Parathyroid adenoma (tissue), 2 donors: ENCODE measurements around the gene ABHD15.
"Not testable (repeated sequence)": the region's sequence is repeated elsewhere in the genome, so short reads cannot be mapped to it uniquely, and the experiment has no call there.

Source experiments
- H2AFZ ChIP-seq: fragments of 300-600 bp; sonication (generic); one replicate; pipeline ENCODE4 v1.7.0; 2017; ENCODE audit warnings: antibody characterized with exemption, mild to moderate bottlenecking
- H3K27ac ChIP-seq: fragments of 300-600 bp; sonication (generic); one replicate; pipeline ENCODE4 v1.7.0; 2017
- H3K27me3 ChIP-seq: fragments of 300-600 bp; sonication (generic); one replicate; pipeline ENCODE4 v1.7.0; 2017; ENCODE audit warnings: low read length; ENCODE audit not compliant: control insufficient read depth, insufficient read depth
- H3K36me3 ChIP-seq: fragments of 300-600 bp; sonication (generic); one replicate; pipeline ENCODE4 v1.7.0; 2017; ENCODE audit warnings: low read length; ENCODE audit not compliant: control insufficient read depth, insufficient read depth
- H3K4me1 ChIP-seq: fragments of 300-600 bp; sonication (generic); one replicate; pipeline ENCODE4 v1.7.0; 2017; ENCODE audit warnings: control low read depth
- H3K4me2 ChIP-seq: fragments of 300-600 bp; sonication (generic); one replicate; pipeline ENCODE4 v1.7.0; 2017; ENCODE audit warnings: low read length
- H3K4me3 ChIP-seq: fragments of 300-600 bp; sonication (generic); one replicate; pipeline ENCODE4 v1.7.0; 2017; ENCODE audit warnings: low read depth, low read length
- H3K79me2 ChIP-seq: fragments of 300-600 bp; sonication (generic); one replicate; pipeline ENCODE4 v1.7.0; 2017; ENCODE audit warnings: control low read depth
- H3K9ac ChIP-seq: fragments of 300-600 bp; sonication (generic); one replicate; pipeline ENCODE4 v1.7.0; 2017; ENCODE audit warnings: mild to moderate bottlenecking
- H3K9me3 ChIP-seq: fragments of 300-600 bp; sonication (generic); one replicate; pipeline ENCODE4 v1.7.0; 2017; ENCODE audit warnings: low read length; ENCODE audit not compliant: control insufficient read depth
- CTCF ChIP-seq: fragments of 300-600 bp; sonication (generic); IDR thresholded peaks from one replicate; pipeline ENCODE4 v1.7.0; 2017; ENCODE audit warnings: antibody characterized with exemption, mild to moderate bottlenecking
- donor health status: primary hyperparathyroidism.

Gene ABHD15

GRCh38 chr17:29563816-29564215, 3.0 kb downstream of the ABHD15 start:
- no peak for TF ChIP-seq CTCF
- Histone ChIP-seq H3K27me3 (no peaks in the 10 kb centered on the region), H3K79me2 (no peaks in the 10 kb centered on the region), H3K9ac (no peak overlapping the region), H3K27ac (no peak overlapping the region), H3K4me2 (no peak overlapping the region), H3K4me1 (peaks cover 1% of the 10 kb centered on the region), H3K36me3 (no peaks in the 10 kb centered on the region), H2AFZ (no peak overlapping the region), H3K9me3 (no peaks in the 10 kb centered on the region), H3K4me3 (no peak overlapping the region)

GRCh38 chr17:29562615-29563014, 4.2 kb downstream of the ABHD15 start:
- H3K4me1 ChIP-seq: no peaks in the 10 kb centered on the region
- H3K27me3 ChIP-seq: no peaks in the 10 kb centered on the region
- no peak overlapping the region for H3K27ac ChIP-seq
- H3K4me3 ChIP-seq: no peak overlapping the region
- no peak for TF ChIP-seq CTCF
- H3K9ac ChIP-seq: no peak overlapping the region
- H3K9me3 ChIP-seq: no peaks in the 10 kb centered on the region
- H3K36me3 ChIP-seq: no peaks in the 10 kb centered on the region
- H3K4me2 ChIP-seq: no peak overlapping the region
- H3K79me2 ChIP-seq: no peaks in the 10 kb centered on the region
- H2AFZ ChIP-seq: no peak overlapping the region

GRCh38 chr17:29561554-29562517, 5.0 kb downstream of the ABHD15 start:
- Histone ChIP-seq H3K27ac (no peak overlapping the region), H3K4me1 (no peaks in the 10 kb centered on the region), H3K36me3 (no peaks in the 10 kb centered on the region), H3K4me3 (no peak overlapping the region), H3K27me3 (no peaks in the 10 kb centered on the region), H3K9me3 (no peaks in the 10 kb centered on the region), H2AFZ (no peak overlapping the region), H3K4me2 (no peak overlapping the region), H3K79me2 (no peaks in the 10 kb centered on the region), H3K9ac (no peak overlapping the region)
- no peak for TF ChIP-seq CTCF

GRCh38 chr17:29560316-29560715, 6.5 kb downstream of the ABHD15 start:
- no peaks in the 10 kb centered on the region for H3K4me1 ChIP-seq
- no peak overlapping the region for H3K9ac ChIP-seq
- no peak overlapping the region for H3K4me2 ChIP-seq
- no peaks in the 10 kb centered on the region for H3K27me3 ChIP-seq
- H3K4me3 ChIP-seq: no peak overlapping the region
- no peak overlapping the region for H2AFZ ChIP-seq
- H3K36me3 ChIP-seq: no peaks in the 10 kb centered on the region
- TF ChIP-seq CTCF: no peak
- no peaks in the 10 kb centered on the region for H3K79me2 ChIP-seq
- H3K9me3 ChIP-seq: no peaks in the 10 kb centered on the region
- no peak overlapping the region for H3K27ac ChIP-seq

- no peak overlapping the region for H3K27ac ChIP-seq
Observed at GRCh38 chr17:29559640-29560039, 7.2 kb downstream of the ABHD15 start.

GRCh38 chr17:29558139-29558538, 8.7 kb downstream of the ABHD15 start:
- not testable (repeated sequence) for H3K9ac ChIP-seq, H3K79me2 ChIP-seq, H2AFZ ChIP-seq, H3K4me3 ChIP-seq, H3K27me3 ChIP-seq, H3K4me2 ChIP-seq, H3K36me3 ChIP-seq, H3K4me1 ChIP-seq, H3K9me3 ChIP-seq, H3K27ac ChIP-seq

More at GRCh38 chr17:29559640-29560039, 7.2 kb downstream of the ABHD15 start:
- Histone ChIP-seq H3K9me3 (no peaks in the 10 kb centered on the region), H3K4me2 (no peak overlapping the region), H3K4me1 (no peaks in the 10 kb centered on the region), H3K4me3 (no peak overlapping the region), H3K27me3 (no peaks in the 10 kb centered on the region), H2AFZ (no peak overlapping the region), H3K36me3 (no peaks in the 10 kb centered on the region), H3K79me2 (no peaks in the 10 kb centered on the region), H3K9ac (no peak overlapping the region)
- no peak for TF ChIP-seq CTCF
